CD8-positive, alpha-beta memory T cell (primary cell): ENCODE measurements around the gene CHRNB1. TPM values are rescaled to one million over a fixed set of nuclear protein-coding genes. Genes with fewer than 3 reads are reported as not detected.

ENCODE experiments used
- CTCF ChIA-PET: fragments of 350-600 bp; sonication (Branson Sonifier 250); formaldehyde crosslinking; loops from one replicate; lab custom pipeline; 2021; ENCODE audit warnings: antibody characterized with exemption; lab: Charles Lee
- POLR2A ChIA-PET: fragments of 350-600 bp; sonication (Branson Sonifier 250); formaldehyde crosslinking; loops from one replicate; lab custom pipeline; 2021; ENCODE audit warnings: antibody characterized with exemption; lab: Charles Lee
- DNase-seq, 5 donors: peaks; one replicate each; pipeline versions ENCODE4 v3.0.0 to v3.0.0-alpha.2; 2020 to 2022; ENCODE audit warnings: mixed read lengths in 1 of 5
- H3K27ac ChIP-seq: one replicate; pipeline ENCODE4 v1.7.0; 2013; ENCODE audit warnings: low read depth, mild to moderate bottlenecking, low read length, moderate library complexity
- H3K27me3 ChIP-seq: 2 replicates; pipeline ENCODE4 v1.7.0; 2013; ENCODE audit warnings: low read length, mild to moderate bottlenecking; ENCODE audit not compliant: insufficient read depth, poor library complexity, severe bottlenecking
- H3K36me3 ChIP-seq: 2 replicates; pipeline ENCODE4 v1.7.0; 2013; ENCODE audit warnings: mild to moderate bottlenecking, low read length, moderate library complexity; ENCODE audit not compliant: insufficient read depth
- H3K4me1 ChIP-seq: 2 replicates; pipeline ENCODE4 v1.7.0; 2013; ENCODE audit warnings: mild to moderate bottlenecking, low read length, moderate library complexity; ENCODE audit not compliant: insufficient read depth
- H3K4me3 ChIP-seq: 2 replicates; pipeline ENCODE4 v1.7.0; 2013; ENCODE audit warnings: mild to moderate bottlenecking, low read length
- H3K9me3 ChIP-seq: 2 replicates; pipeline ENCODE4 v1.7.0; 2013; ENCODE audit warnings: mild to moderate bottlenecking, low read length
- H3K27ac Mint-ChIP-seq, 8 donors: one replicate each; pipeline ENCODE4 v1.8.0; 2020 to 2021; ENCODE audit warnings: mixed read lengths in 8 of 8, mild to moderate bottlenecking in 6 of 8, inconsistent platforms in 3 of 8, moderate library complexity in 3 of 8
- H3K27me3 Mint-ChIP-seq, 2 donors: one replicate each; pipeline ENCODE4 v1.8.0; 2020 to 2021; ENCODE audit warnings: mixed read lengths in 2 of 2, mild to moderate bottlenecking in 1 of 2, moderate library complexity in 1 of 2
- H3K36me3 Mint-ChIP-seq, 3 donors: one replicate each; pipeline ENCODE4 v1.8.0; 2020 to 2021; ENCODE audit warnings: mixed read lengths in 3 of 3, inconsistent platforms in 1 of 3, mild to moderate bottlenecking in 1 of 3
- H3K4me1 Mint-ChIP-seq, 3 donors: one replicate each; pipeline ENCODE4 v1.8.0; 2020 to 2021; ENCODE audit warnings: mixed read lengths in 3 of 3, inconsistent platforms in 1 of 3, mild to moderate bottlenecking in 1 of 3
- H3K4me3 Mint-ChIP-seq, 7 donors: one replicate each; pipeline ENCODE4 v1.8.0; 2020 to 2021; ENCODE audit warnings: mixed read lengths in 7 of 7, mild to moderate bottlenecking in 6 of 7, moderate library complexity in 4 of 7, inconsistent platforms in 2 of 7
- H3K9me3 Mint-ChIP-seq, 5 donors: one replicate each; pipeline ENCODE4 v1.8.0; 2020 to 2022; ENCODE audit warnings: mixed read lengths in 5 of 5, mild to moderate bottlenecking in 3 of 5, moderate library complexity in 2 of 5, inconsistent platforms in 1 of 5
- polyA plus RNA-seq: library from polyadenylated mRNA; unstranded; fragments of 300-500 nt; fragmentation: Illumina TruSeq; gene quantifications from one replicate; pipeline ENCODE4 v1.2.3, GENCODE V29; 2021
- total RNA-seq, 2 experiments: library from RNA; stranded (reverse); gene quantifications; one replicate each; pipeline ENCODE4 v1.2.3, GENCODE V29; 2021

CHRNB1 gene
- total and polyA plus RNA-seq, 3 experiments from 2014 or later = 6.0 to 24.7 (median 6.3) TPM

DNA sequence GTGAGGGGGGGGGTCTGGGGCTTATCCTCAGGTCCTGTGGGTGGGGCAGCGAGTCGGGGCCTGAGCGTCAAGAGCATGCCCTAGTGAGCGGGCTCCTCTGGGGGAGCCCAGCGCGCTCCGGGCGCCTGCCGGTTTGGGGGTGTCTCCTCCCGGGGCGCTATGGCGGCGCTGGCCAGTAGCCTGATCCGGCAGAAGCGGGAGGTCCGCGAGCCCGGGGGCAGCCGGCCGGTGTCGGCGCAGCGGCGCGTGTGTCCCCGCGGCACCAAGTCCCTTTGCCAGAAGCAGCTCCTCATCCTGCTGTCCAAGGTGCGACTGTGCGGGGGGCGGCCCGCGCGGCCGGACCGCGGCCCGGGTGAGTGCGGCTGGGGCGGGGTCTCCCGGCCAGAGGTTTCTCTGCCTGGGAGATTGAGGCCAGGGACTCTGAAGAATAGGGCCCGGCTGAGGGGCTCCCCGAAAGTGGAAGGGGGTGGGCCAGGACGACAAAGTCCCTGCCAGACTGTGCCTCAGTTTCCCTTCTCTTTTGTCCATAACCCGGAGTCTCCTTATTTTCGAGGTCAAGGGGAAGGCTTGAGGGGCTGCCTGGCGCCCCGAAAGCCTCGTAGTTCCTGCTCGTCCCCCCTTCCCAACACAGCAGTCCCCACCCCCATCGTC is 5.3 kb upstream of the CHRNB1 start, which contains the start of gene FGF11:
TSS of gene FGF11 (plus strand) at position 51 of the 651 bp plus-strand sequence. CDS start at position 160, 109 bp downstream.
- peaks cover 43% of the 10 kb centered on the region for H3K27me3 ChIP-seq

DNA sequence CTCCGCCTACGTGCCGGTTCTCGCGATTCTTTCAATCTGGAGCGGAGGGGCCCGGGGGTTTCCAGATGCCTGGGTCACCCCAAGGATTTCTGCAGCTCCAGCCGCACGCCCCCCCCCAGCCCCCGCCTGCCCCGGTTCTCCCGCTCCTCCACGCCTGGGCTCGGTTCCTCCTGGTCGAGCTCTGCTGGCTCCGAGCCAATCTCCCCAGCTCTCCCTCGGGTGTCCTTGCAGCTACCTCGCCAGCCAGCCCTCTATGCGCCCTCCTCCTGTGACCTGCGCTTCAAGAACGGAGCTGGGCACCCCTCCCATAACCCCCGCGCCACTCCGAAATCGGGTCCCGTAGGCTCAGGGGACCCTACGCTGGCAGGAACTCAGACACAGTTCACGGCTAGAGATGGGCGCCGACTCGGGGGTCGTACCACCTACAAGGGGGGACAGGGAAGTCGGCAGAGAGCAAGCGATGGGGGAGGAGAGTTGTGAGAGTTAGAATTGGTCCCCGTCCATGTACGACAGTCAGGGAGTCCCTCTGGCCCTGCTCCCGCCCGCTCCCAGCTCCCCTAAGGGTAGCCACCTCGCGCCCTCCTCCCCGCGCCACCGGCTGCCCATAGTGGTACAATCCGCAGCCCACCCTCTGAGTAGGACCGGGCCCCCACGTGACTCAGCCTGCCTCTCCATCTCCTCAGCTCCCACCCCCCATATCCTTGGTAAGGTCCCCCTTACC is 4.6 kb upstream of the CHRNB1 start:
- Mint-ChIP-seq H3K9me3 (no peaks in the 10 kb centered on the region), H3K27ac (peak overlapping the region in 3 of 8 donors; percentile 33 to 54 (median 39)), H3K4me1 (peaks cover 34 to 58% (median 48%) of the 10 kb centered on the region in 3 donors), H3K4me3 (peak overlapping the region; percentile 52 to 81 (median 73)), H3K27me3 (peaks cover 41 to 54% of the 10 kb centered on the region in 2 donors), H3K36me3 (peaks cover 4 to 9% (median 7%) of the 10 kb centered on the region in 3 donors)
- ChIA-PET POLR2A (interaction anchor here (1.1 to 2.2 kb wide), 5 partner anchors 15 to 120 kb away, joined by 3 to 11 read pairs (median 3); partner anchors contain the start of gene ZBTB4), CTCF (interaction anchor here (1.0 to 1.6 kb wide), 4 partner anchors 39 to 120 kb away, joined by 3 to 5 read pairs (median 3); partner anchors contain the start of gene ZBTB4)
- Histone ChIP-seq H3K9me3 (no peaks in the 10 kb centered on the region), H3K4me1 (peaks cover 54% of the 10 kb centered on the region), H3K36me3 (no peaks in the 10 kb centered on the region), H3K4me3 (peak overlapping the region; percentile 41), H3K27ac (no peak overlapping the region), H3K27me3 (peaks cover 48% of the 10 kb centered on the region)
- peak in 4 of 5 donors; percentile 11 to 61 (median 32) for DNase-seq

More for the DNA sequence above, 5.3 kb upstream of the CHRNB1 start, which contains the start of gene FGF11:
- Mint-ChIP-seq H3K4me1 (peaks cover 33 to 56% (median 47%) of the 10 kb centered on the region in 3 donors), H3K27ac (peak within 1 kb of the TSS; percentile 39 to 71 (median 56)), H3K36me3 (peaks cover 4 to 10% (median 7%) of the 10 kb centered on the region in 3 donors), H3K9me3 (no peaks in the 10 kb centered on the region), H3K27me3 (peaks cover 41 to 49% of the 10 kb centered on the region in 2 donors), H3K4me3 (peak within 1 kb of the TSS; percentile 52 to 81 (median 73))
- no peaks in the 10 kb centered on the region for H3K36me3 ChIP-seq
- no peaks in the 10 kb centered on the region for H3K9me3 ChIP-seq
- no peak for DNase-seq
- H3K4me1 ChIP-seq = peaks cover 50% of the 10 kb centered on the region
- CTCF ChIA-PET = interaction anchor here (1.0 to 5.1 kb wide), 3 partner anchors 40 to 84 kb away, joined by 3 to 78 read pairs (median 3); partner anchors contain the start of genes TMEM95 and ZBTB4
- POLR2A ChIA-PET = interaction anchor here (1.1 to 2.2 kb wide), 5 partner anchors 15 to 121 kb away, joined by 3 to 11 read pairs (median 3); partner anchors contain the start of gene ZBTB4
- H3K4me3 ChIP-seq = peak within 1 kb of the TSS; percentile 41
- H3K27ac ChIP-seq = no peak within 1 kb of the TSS

DNA sequence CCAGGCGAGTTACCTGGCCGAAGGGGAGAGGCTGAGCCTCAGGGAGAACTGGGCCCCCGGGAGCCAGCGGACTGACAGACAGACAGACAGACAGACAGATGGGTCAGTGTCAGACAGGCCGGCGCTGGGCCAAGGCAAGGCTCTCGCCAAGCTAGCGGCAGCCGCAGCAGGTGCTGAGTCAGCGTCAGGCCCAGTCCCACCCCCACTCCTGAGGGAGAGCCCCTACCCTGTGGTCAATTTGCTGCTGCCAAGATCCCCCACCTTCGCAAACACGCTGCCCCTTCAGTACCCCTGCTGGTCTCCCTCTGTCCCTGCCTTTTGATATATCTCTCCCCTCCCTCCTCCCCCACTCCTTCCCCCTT is 4.0 kb upstream of the CHRNB1 start:
- H3K27ac Mint-ChIP-seq = no peak overlapping the region
- POLR2A ChIA-PET = interaction anchor here (0.5 to 2.2 kb wide), 6 partner anchors 9 to 57 kb away, joined by 3 to 11 read pairs (median 4); partner anchors contain the start of gene ZBTB4

DNA sequence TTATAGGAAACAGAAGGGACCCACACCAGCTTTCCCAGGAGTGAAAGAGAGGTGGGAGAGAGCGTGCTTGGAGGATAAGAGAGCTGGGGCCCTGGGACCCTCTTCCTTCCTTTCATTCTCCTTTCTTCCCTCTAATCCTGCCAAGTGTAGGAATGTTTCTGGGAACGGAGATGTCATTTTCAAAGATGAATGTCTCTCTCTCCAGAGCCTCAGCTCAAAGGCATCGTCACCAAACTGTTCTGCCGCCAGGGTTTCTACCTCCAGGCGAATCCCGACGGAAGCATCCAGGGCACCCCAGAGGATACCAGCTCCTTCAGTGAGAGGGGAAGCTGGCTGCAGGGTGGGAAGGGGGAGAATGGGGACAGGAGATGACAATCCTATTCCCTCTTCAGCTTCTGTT is 3.6 kb upstream of the CHRNB1 start:
- Mint-ChIP-seq H3K4me1 (peaks cover 35 to 60% (median 52%) of the 10 kb centered on the region in 3 donors), H3K27ac (no peak overlapping the region)
- CTCF ChIA-PET = interaction anchor here (0.8 to 1.6 kb wide), 6 partner anchors 38 to 119 kb away, joined by 3 to 5 read pairs (median 3); partner anchors contain the start of gene ZBTB4

More for the DNA sequence above, 4.0 kb upstream of the CHRNB1 start:
- peaks cover 4 to 9% (median 6%) of the 10 kb centered on the region in 3 donors for H3K36me3 Mint-ChIP-seq
- Histone ChIP-seq H3K27ac (no peak overlapping the region), H3K27me3 (peaks cover 53% of the 10 kb centered on the region), H3K4me3 (no peak overlapping the region), H3K4me1 (peaks cover 59% of the 10 kb centered on the region), H3K36me3 (no peaks in the 10 kb centered on the region), H3K9me3 (no peaks in the 10 kb centered on the region)
- H3K27me3 Mint-ChIP-seq = peaks cover 45 to 60% of the 10 kb centered on the region in 2 donors
- peaks cover 36 to 61% (median 51%) of the 10 kb centered on the region in 3 donors for H3K4me1 Mint-ChIP-seq
- H3K4me3 Mint-ChIP-seq = peak overlapping the region in 4 of 7 donors; percentile 52 to 78 (median 75)
- DNase-seq = no peak
- H3K9me3 Mint-ChIP-seq = no peaks in the 10 kb centered on the region
- CTCF ChIA-PET = interaction anchor here (0.8 to 1.6 kb wide), 6 partner anchors 38 to 120 kb away, joined by 3 to 5 read pairs (median 3); partner anchors contain the start of gene ZBTB4

DNA sequence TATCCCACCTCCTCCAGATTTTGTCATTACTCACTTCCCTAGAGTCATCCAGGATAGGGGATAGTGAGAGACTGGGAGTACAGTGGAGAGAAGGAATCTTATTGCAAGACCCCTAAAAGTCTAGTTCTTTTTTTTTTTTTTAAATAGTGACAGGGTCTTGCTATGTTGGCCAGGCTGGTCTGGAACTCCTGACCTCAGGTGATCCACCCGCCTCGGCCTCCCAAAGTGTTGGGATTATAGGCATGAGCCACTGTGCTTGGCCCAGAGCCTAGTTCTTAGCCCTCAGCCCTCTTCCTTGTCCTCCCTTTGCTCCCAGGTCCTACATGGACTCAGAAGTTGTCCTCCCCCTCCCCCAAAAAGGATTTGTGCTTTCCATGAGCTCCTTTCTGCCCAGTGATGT is 2.7 kb upstream of the CHRNB1 start:
- Mint-ChIP-seq H3K36me3 (peaks cover 4 to 12% (median 4%) of the 10 kb centered on the region in 3 donors), H3K4me3 (peak overlapping the region in 1 of 7 donors; percentile 16), H3K9me3 (no peaks in the 10 kb centered on the region), H3K4me1 (peaks cover 33 to 54% (median 45%) of the 10 kb centered on the region in 3 donors), H3K27ac (no peak overlapping the region), H3K27me3 (peaks cover 51 to 73% of the 10 kb centered on the region in 2 donors)
- Histone ChIP-seq H3K9me3 (no peaks in the 10 kb centered on the region), H3K4me1 (peaks cover 49% of the 10 kb centered on the region), H3K4me3 (no peak overlapping the region), H3K27ac (no peak overlapping the region), H3K27me3 (peaks cover 59% of the 10 kb centered on the region), H3K36me3 (no peaks in the 10 kb centered on the region)
- ChIA-PET POLR2A (interaction anchor here (0.6 kb wide), 1 partner anchor 80 kb away, joined by 3 read pairs; no protein-coding TSS in a partner anchor), CTCF (interaction anchor here (1.0 to 1.6 kb wide), 3 partner anchors 43 to 118 kb away, joined by 3 to 5 read pairs (median 3); no protein-coding TSS in a partner anchor)
- DNase-seq = no peak

More for the DNA sequence above, 3.6 kb upstream of the CHRNB1 start:
- peaks cover 4 to 12% (median 6%) of the 10 kb centered on the region in 3 donors for H3K36me3 Mint-ChIP-seq
- no peak for DNase-seq
- POLR2A ChIA-PET = interaction anchor here (0.5 to 2.2 kb wide), 3 partner anchors 10 to 47 kb away, joined by 4 to 11 read pairs (median 6); partner anchors contain the start of gene ZBTB4
- no peaks in the 10 kb centered on the region for H3K9me3 ChIP-seq
- H3K9me3 Mint-ChIP-seq = no peaks in the 10 kb centered on the region
- H3K4me3 Mint-ChIP-seq = no peak overlapping the region
- H3K4me1 ChIP-seq = peaks cover 58% of the 10 kb centered on the region
- H3K27me3 Mint-ChIP-seq = peaks cover 48 to 64% of the 10 kb centered on the region in 2 donors
- no peak overlapping the region for H3K27ac ChIP-seq
- no peak overlapping the region for H3K4me3 ChIP-seq
- H3K27me3 ChIP-seq = peaks cover 56% of the 10 kb centered on the region
- H3K36me3 ChIP-seq = no peaks in the 10 kb centered on the region

DNA sequence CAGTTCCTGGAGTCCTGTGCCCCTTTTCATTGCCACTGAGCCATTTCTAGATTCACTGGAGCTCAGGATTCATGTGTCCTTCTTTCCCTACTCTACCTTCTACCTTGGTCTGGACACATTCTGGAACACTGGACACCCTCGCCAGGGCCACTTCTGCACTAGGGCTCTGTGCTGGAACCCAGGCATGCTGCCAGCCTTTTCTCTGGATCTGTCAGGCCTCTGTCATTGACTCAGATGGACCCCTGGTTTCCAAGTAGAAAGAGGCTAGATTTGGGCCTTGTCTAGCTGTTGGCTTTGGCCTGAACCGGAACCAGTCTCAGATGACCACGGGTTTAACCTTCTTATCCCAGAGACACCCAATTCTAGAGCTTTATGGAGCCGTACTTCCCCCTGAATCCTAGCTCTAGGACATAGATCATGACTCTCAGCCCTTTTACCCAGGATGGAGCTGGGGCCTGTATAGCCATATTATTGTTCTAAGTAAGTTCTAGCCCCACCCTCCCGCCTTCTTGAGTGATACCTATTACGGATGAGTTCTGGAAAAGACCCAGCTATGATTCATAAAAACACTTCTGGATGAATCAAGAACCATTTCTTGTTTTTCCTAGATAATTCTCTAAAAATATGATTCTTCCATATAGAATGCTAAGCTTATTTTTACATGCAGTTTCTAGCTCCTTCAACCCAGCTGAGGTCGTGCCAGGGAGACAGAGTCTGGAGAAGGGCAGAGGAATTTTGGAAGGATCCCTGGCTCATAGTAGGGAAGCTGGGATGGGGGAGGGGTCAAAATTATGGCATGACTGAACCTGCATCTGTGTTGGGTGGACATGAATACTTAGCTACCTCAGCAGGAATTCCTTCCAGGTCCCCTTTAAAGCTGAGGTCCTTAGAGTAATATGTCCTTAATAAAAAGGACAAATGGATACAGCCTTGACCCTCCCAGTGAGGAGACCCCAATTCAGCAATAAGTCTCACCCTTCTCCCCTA is 1.1 kb upstream of the CHRNB1 start:
- Mint-ChIP-seq H3K4me3 (peak overlapping the region in 1 of 7 donors; percentile 17), H3K36me3 (peaks cover 0 to 12% (median 2%) of the 10 kb centered on the region in 3 donors), H3K27me3 (peaks cover 49 to 79% of the 10 kb centered on the region in 2 donors), H3K9me3 (no peaks in the 10 kb centered on the region), H3K4me1 (peaks cover 23 to 43% (median 32%) of the 10 kb centered on the region in 3 donors), H3K27ac (peak overlapping the region in 1 of 8 donors; percentile 61)
- no peak for DNase-seq
- ChIA-PET POLR2A (interaction anchor here (1.1 to 2.8 kb wide), 5 partner anchors 11 to 142 kb away, joined by 3 to 12 read pairs (median 6); partner anchors contain the start of genes POLR2A and ZBTB4), CTCF (interaction anchor here (0.8 to 2.6 kb wide), 6 partner anchors 9 to 244 kb away, joined by 3 to 10 read pairs (median 4); partner anchors contain the start of genes TMEM102, TP53 and ZBTB4)
- Histone ChIP-seq H3K27ac (no peak overlapping the region), H3K27me3 (peaks cover 57% of the 10 kb centered on the region), H3K4me3 (no peak overlapping the region), H3K36me3 (no peaks in the 10 kb centered on the region), H3K9me3 (no peaks in the 10 kb centered on the region), H3K4me1 (peaks cover 33% of the 10 kb centered on the region)
